Neural crest cell (in vitro differentiated cells): ENCODE measurements around the gene CDC42BPG. TPM values are rescaled to one million over a fixed set of nuclear protein-coding genes. Genes with fewer than 3 reads are reported as not detected.

Experiments used
- DNase-seq: peaks from one replicate; pipeline ENCODE4 v3.0.0; 2021; ENCODE audit warnings: low read depth, mixed read lengths, low spot score
- H3K27ac Mint-ChIP-seq: one replicate; pipeline ENCODE4 v1.8.0; 2021; ENCODE audit warnings: mild to moderate bottlenecking, mixed read lengths; ENCODE audit not compliant: unreplicated experiment
- H3K27me3 Mint-ChIP-seq: 2 replicates; pipeline ENCODE4 v1.8.0; 2021; ENCODE audit warnings: low read depth, mild to moderate bottlenecking, mixed read lengths
- H3K36me3 Mint-ChIP-seq: 2 replicates; pipeline ENCODE4 v1.8.0; 2021; ENCODE audit warnings: low read depth, mild to moderate bottlenecking, mixed read lengths
- H3K4me1 Mint-ChIP-seq: 2 replicates; pipeline ENCODE4 v1.8.0; 2021; ENCODE audit warnings: mixed read lengths
- H3K4me3 Mint-ChIP-seq: one replicate; pipeline ENCODE4 v1.8.0; 2021; ENCODE audit warnings: mild to moderate bottlenecking, mixed read lengths
- H3K9me3 Mint-ChIP-seq: 2 replicates; pipeline ENCODE4 v1.8.0; 2021; ENCODE audit warnings: mixed read lengths
- CTCF ChIP-seq: fragments of 200-600 bp; sonication (generic); conservative IDR thresholded peaks from 2 replicates; pipeline ENCODE4 v1.5.0; 2021; ENCODE audit warnings: antibody characterized with exemption, mild to moderate bottlenecking
- total RNA-seq: library from RNA; stranded (reverse); gene quantifications from 2 replicates; pipeline ENCODE4 v1.2.1, GENCODE V29; 2021

The CDC42BPG gene
- total RNA-seq, 1 donor from 2014 or later = 3.5 TPM

DNA sequence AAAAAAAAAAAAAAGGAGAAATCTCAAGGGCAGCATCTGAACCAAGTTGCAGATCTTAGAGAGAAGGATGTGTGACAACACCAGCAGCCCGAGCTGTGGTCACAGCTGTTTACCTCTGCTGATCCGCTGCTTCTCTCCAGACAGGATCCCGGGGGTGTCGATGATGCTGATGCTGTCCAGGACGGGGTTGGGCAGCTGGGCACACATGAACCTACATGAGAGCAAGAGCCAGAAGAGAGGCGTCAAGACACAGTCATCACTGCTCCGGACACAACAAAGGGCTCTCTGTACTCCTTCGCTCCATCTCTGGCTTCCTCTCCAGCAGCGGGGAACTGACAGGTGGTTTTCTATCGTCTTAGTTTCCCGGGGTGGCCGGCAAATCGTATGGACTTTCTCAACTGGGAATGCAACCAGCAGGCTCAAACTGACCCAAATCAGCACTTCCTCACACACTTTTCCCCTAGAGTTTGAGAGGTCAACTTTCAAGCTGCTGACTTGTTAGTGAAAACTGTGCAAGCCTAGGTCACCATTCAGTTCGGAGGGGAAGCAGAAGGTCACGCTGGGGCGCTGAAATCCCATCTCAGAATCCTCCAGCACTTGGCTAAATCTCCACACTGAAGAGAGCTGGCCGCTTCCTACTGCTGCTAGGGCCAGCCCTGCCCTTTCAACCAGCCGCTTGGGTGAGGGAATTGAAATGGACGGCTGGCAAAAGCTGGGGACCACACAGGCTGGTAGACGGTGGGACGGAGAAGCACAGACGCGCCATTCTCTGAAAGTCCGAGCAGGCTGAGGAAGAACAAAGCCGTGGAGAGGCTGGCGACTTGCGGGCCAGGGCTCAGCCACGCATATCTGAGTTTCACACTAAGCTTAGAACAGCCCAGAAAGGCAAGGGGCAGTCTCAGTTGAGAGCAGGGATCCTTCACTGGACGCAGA, 30.1 kb upstream of the CDC42BPG start:
- peak overlapping the region; percentile 40 for H3K27ac Mint-ChIP-seq
- peak overlapping the region; percentile 98 for H3K4me3 Mint-ChIP-seq
- no peaks in the 10 kb centered on the region for H3K9me3 Mint-ChIP-seq
- no peak for TF ChIP-seq CTCF
- H3K36me3 Mint-ChIP-seq = no peaks in the 10 kb centered on the region
- DNase-seq = no peak
- peaks cover 61% of the 10 kb centered on the region for H3K4me1 Mint-ChIP-seq
- H3K27me3 Mint-ChIP-seq = no peaks in the 10 kb centered on the region

DNA sequence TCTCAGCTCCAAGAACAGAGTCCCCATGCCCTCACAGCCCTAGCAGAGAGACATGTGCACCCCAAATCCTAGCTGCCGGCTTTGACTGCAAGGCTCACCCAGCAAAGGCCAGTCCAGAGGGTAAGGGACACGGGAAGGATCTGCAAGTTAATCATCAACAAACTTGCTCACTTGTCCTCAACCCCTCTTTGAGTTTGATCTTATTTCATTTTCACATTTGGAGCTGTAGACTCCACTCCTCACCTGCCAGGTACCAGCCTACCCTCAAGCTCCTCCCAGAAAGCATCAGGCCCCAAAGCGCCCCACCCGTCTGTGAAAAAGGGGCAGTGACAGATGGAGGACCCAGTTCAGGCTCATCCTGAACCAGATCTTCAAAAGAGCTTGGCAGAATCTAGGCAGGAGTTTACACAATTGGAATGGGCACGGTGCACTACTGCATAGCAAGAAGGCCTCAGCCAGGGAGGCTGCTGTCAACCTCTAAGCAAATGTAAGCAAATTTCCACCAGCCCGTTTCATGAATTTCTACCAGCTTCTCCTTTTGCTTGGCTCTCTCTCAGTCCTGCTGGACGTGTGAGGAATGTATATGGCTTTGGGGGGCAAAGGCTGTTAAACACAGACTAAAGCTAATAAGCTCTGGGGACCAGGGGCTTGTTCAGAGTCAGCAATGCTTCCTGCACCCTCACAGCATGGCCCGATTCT, 28.5 kb upstream of the CDC42BPG start:
- no peak for TF ChIP-seq CTCF
- Mint-ChIP-seq H3K36me3 (no peaks in the 10 kb centered on the region), H3K9me3 (no peaks in the 10 kb centered on the region), H3K4me1 (peaks cover 59% of the 10 kb centered on the region), H3K27me3 (no peaks in the 10 kb centered on the region), H3K27ac (no peak overlapping the region), H3K4me3 (no peak overlapping the region)
- DNase-seq = no peak

GRCh38 chr11:64871492-64871891, 27.0 kb upstream of the CDC42BPG start:
- Mint-ChIP-seq H3K4me3 (peak overlapping the region; percentile 4), H3K4me1 (peaks cover 47% of the 10 kb centered on the region), H3K9me3 (no peaks in the 10 kb centered on the region), H3K27ac (no peak overlapping the region), H3K27me3 (no peaks in the 10 kb centered on the region), H3K36me3 (no peaks in the 10 kb centered on the region)
- no peak for TF ChIP-seq CTCF
- no peak for DNase-seq

DNA sequence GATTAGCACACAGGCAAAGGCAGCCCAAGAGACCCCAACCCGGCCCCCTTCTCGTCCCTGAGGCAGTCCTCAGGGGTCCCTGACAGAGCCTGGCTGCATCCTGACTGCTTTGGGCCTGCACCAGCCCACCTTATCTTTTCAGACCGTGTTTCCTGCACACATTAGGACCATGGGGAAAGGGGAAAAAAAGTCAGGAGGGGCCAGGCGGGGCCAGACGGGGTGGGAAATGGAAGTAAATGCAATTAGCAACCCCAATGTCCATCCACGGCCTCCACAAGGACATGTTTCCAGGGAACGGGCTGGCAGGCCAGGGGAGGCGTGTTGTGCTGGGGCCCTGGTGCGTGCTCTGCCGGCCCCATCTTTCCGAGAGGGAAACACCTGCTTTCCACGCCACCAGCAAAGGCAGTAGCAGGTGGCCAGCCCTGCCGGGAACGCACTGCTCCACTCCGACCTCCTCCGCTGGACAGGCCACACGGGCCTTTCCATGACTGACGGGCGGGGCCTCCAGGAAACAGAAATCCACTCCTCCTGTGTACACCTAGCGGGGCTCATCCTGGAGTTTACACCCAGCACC, 26.5 kb upstream of the CDC42BPG start:
- no peaks in the 10 kb centered on the region for H3K27me3 Mint-ChIP-seq
- peak overlapping the region; percentile 85 for H3K27ac Mint-ChIP-seq
- peak overlapping the region; percentile 27 for H3K4me3 Mint-ChIP-seq
- peaks cover 45% of the 10 kb centered on the region for H3K4me1 Mint-ChIP-seq
- H3K9me3 Mint-ChIP-seq = no peaks in the 10 kb centered on the region
- no peaks in the 10 kb centered on the region for H3K36me3 Mint-ChIP-seq
- TF ChIP-seq CTCF = no peak
- DNase-seq = no peak

GRCh38 chr11:64870176-64870892, 25.9 kb upstream of the CDC42BPG start:
- no peaks in the 10 kb centered on the region for H3K36me3 Mint-ChIP-seq
- peak overlapping the region; percentile 85 for H3K27ac Mint-ChIP-seq
- H3K9me3 Mint-ChIP-seq = no peaks in the 10 kb centered on the region
- H3K4me1 Mint-ChIP-seq = peaks cover 45% of the 10 kb centered on the region
- TF ChIP-seq CTCF = no peak
- H3K4me3 Mint-ChIP-seq = peak overlapping the region; percentile 27
- no peak for DNase-seq
- no peaks in the 10 kb centered on the region for H3K27me3 Mint-ChIP-seq
